Measurements from ENCODE around the gene KRT33B. TPM values are rescaled to one million over a fixed set of nuclear protein-coding genes. Genes with fewer than 3 reads are reported as not detected.
"Not testable (repeated sequence)": the region's sequence is repeated elsewhere in the genome, so short reads cannot be mapped to it uniquely, and the experiment has no call there.

KRT33B gene
- polyA plus RNA-seq, 3 donors from 2014 or later: not detected

DNA sequence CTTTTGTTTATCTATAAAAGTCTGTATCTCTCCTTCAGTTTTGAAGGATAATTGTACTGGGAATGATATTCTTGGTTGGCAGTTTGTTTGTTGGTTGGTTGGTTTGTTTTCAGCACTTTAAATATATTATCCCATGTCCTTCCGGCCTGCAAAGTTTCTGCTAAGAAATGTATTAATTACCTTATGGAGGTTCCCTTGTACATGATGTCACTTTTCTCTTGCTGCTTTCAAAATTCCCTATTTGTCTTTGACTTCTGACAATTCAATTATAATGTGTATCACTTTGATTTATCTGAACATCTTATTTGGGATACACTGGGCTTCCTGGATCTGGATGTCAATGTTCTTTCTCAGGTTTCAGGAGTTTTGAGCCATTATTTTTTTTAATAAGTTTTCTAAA lies 16.6 kb upstream of the KRT33B start:
- peaks cover 6 to 24% (median 12%) of the 10 kb centered on the region in 6 donors for H3K9me3 Mint-ChIP-seq
- no peaks in the 10 kb centered on the region for H3K4me1 Mint-ChIP-seq
- no peak overlapping the region for H3K4me3 Mint-ChIP-seq
- H3K36me3 Mint-ChIP-seq: peaks cover 0 to 10% (median 4%) of the 10 kb centered on the region in 3 donors
- H3K27me3 Mint-ChIP-seq (ENCODE audit: low read depth in 3 of 3): peaks cover 3 to 11% (median 7%) of the 10 kb centered on the region in 3 donors
- no peak for DNase-seq
- no peak overlapping the region for H3K27ac Mint-ChIP-seq

DNA sequence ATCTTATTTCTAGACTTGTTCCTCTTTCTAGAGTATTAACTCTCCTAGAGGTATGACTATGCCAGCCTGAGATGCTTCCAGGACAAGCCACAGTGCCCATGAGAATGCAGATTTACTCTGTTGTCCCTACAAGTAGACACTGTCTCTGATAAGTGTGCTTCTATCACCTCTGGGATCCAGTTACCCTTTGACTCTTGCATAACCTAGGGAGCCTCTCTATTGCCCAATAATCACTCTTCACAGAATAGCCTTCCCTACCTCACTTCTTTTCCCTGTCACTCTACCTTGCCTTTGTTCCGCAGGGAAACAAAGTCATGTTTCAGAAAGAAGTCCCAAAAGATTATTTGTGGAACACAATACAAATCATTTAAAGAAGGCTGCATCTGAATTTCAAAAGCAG lies 14.1 kb upstream of the KRT33B start:
- H3K27me3 Mint-ChIP-seq (ENCODE audit: low read depth in 3 of 3): peaks cover 4 to 8% (median 5%) of the 10 kb centered on the region in 3 donors
- DNase-seq: no peak
- peaks cover 0 to 10% (median 4%) of the 10 kb centered on the region in 3 donors for H3K36me3 Mint-ChIP-seq
- H3K9me3 Mint-ChIP-seq: peaks cover 5 to 24% (median 12%) of the 10 kb centered on the region in 6 donors
- no peak overlapping the region for H3K4me3 Mint-ChIP-seq
- no peaks in the 10 kb centered on the region for H3K4me1 Mint-ChIP-seq
- no peak overlapping the region for H3K27ac Mint-ChIP-seq

DNA sequence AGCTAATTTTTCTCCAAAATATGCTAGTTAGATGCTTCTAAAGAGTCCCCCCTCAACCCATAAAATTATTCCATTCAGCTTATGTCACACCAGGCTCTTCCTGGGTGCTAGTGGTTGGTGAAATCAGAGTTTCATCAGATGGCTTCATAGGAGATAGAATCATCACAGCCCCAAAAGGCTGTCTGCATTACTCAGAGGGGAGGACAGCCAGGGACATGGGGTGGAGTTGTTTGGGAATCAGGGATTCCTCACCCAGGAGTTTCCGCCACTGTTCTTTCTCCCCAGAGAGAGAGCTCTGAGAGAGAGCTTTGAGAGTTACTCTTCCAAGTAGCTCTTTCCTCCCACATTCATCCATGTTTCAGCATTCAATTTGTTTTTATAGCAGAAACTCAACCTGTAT lies 12.8 kb upstream of the KRT33B start:
- DNase-seq: no peak
- peaks cover 1 to 10% (median 7%) of the 10 kb centered on the region in 3 donors for H3K27me3 Mint-ChIP-seq (ENCODE audit: low read depth in 3 of 3)

DNA sequence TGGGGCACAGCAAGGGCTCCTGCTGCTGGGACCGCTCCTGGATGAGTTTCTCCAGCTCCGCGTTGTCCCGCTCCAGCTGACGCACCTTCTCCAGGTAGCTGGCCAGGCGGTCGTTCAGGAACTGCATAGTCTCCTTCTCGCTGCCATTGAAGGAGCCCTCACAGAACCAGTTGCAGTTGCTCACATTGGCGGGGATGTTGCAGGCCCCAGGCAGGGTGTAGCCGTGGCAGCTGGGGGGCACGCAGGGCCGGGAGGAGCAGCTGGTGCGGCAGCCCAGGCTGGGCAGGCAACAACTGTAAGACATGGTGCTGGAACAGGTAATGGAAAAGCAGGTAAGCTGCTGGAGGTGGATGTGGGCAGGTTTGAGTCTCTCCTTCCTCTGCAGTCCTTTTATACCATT lies 12.3 kb upstream of the KRT33B start, which contains the start of gene KRT34:
Gene KRT34 (minus strand): TSS at position 364 of the 400 bp plus-strand sequence. CDS start 60 bp downstream, at position 304.
- H3K4me3 Mint-ChIP-seq, DNase-seq, H3K36me3 Mint-ChIP-seq: not testable (repeated sequence)

More for the DNA sequence above, 12.8 kb upstream of the KRT33B start:
- H3K4me1 Mint-ChIP-seq: no peaks in the 10 kb centered on the region
- no peak overlapping the region for H3K4me3 Mint-ChIP-seq
- peaks cover 0 to 10% (median 4%) of the 10 kb centered on the region in 3 donors for H3K36me3 Mint-ChIP-seq
- H3K9me3 Mint-ChIP-seq: peaks cover 5 to 14% (median 10%) of the 10 kb centered on the region in 6 donors
- no peak overlapping the region for H3K27ac Mint-ChIP-seq

DNA sequence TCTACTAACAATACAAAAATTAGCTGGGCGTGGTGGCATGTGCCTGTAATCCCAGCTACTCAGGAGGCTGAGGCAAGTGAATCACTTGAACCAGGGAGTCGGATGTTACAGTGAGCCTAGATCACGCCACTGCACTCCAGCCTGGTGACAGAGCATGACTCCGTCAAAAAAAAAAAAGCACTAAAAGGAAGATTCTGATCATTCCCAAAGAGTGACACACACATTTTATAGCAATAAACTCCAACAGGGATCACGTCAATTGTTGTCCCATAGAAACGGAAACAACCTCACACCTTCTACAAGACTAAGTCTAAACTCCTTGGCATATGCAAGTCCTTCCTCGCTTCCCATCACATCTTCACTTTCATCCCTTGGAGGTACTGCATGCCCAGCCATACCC lies 10.5 kb upstream of the KRT33B start:
- DNase-seq; H3K27me3 Mint-ChIP-seq (ENCODE audit: low read depth in 3 of 3); H3K4me3 Mint-ChIP-seq; H3K27ac Mint-ChIP-seq; H3K9me3 Mint-ChIP-seq; H3K36me3 Mint-ChIP-seq; H3K4me1 Mint-ChIP-seq: not testable (repeated sequence)

More for the DNA sequence above, 12.3 kb upstream of the KRT33B start, which contains the start of gene KRT34:
- not testable (repeated sequence) for H3K4me1 Mint-ChIP-seq; H3K27ac Mint-ChIP-seq; H3K27me3 Mint-ChIP-seq (ENCODE audit: low read depth in 3 of 3)
- peaks cover 5 to 11% (median 7%) of the 10 kb centered on the region in 6 donors for H3K9me3 Mint-ChIP-seq

DNA sequence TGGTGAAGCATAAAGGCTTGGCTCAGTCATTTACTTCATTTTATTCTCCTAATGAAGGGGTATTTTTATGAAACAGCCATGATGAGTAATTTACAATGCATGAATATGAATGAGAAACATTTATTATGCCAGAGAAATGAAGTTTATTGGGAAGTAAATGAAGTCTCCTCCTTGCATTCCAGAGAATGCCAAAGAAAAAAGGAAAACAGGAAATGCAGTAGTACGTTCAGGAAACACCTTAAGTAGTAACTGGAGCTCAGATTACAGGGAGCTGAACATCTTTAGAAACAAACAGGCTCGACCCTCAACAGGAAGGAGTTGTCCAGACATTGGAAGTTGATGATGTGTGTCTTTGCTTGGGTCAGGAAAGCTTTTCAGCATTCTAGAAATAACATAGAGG lies 7.9 kb upstream of the KRT33B start:
- peaks cover 4 to 5% (median 5%) of the 10 kb centered on the region in 3 donors for H3K27me3 Mint-ChIP-seq (ENCODE audit: low read depth in 3 of 3)
- H3K27ac Mint-ChIP-seq: no peak overlapping the region
- H3K4me1 Mint-ChIP-seq: no peaks in the 10 kb centered on the region
- no peak overlapping the region for H3K4me3 Mint-ChIP-seq
- DNase-seq: no peak
- no peaks in the 10 kb centered on the region for H3K36me3 Mint-ChIP-seq
- H3K9me3 Mint-ChIP-seq: no peaks in the 10 kb centered on the region

DNA sequence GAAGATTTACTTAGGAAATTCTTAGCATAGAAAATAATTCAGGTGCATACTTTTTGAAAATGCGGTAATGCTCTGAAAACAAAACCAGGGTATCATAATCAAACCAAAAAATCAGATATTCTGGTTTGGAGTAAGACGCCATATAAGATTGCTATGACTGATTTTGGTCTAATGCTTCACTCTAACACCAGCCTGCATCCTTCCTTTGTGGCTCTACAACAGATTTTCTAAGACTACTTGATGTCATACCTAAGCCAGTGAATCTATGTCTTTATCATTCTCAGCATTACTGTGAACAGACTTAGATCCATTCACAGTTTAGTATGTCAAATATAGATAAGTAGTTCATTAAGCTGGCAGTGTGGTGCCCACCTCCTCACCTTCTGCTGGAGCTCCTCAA lies 590 bp downstream of the KRT33B start:
- Mint-ChIP-seq H3K36me3 (no peaks in the 10 kb centered on the region), H3K4me1 (no peaks in the 10 kb centered on the region), H3K27me3 (ENCODE audit: low read depth in 3 of 3) (peaks cover 2 to 4% (median 3%) of the 10 kb centered on the region in 3 donors), H3K27ac (no peak overlapping the region), H3K4me3 (no peak overlapping the region), H3K9me3 (no peaks in the 10 kb centered on the region)
- no peak for DNase-seq

DNA sequence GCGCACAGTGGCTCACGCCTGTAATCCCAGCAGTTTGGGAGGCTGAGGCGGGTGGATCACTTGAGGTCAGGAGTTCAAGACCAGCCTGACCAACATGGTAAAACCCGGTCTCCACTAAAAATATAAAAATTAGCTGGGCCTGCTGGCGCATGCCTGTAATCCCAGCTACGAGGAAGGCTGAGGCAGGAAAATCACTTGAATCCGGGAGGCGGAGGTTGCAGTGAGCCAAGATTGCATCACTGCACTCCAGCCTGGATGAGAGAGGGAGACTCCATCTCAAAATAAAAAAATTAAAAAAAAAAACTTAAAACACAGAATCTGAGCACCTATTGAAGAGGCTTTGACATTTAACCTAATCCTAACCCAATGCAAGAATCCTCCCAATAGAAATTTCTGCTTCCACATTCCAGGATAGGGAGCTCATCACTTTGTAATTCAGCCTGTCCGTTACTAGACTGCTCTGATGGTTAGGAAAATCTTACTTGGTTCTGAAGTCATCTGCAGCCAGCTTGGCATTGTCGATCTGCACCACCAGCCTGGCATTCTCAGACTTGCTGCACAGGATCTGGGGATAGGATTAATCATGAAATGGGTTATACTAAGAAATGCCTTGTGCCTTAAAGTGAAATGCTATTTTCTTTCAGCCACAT lies 2.1 kb downstream of the KRT33B start:
- Mint-ChIP-seq H3K36me3 (no peaks in the 10 kb centered on the region), H3K9me3 (no peaks in the 10 kb centered on the region), H3K27ac (no peak overlapping the region), H3K4me1 (no peaks in the 10 kb centered on the region), H3K27me3 (ENCODE audit: low read depth in 3 of 3) (peaks cover 2 to 11% (median 3%) of the 10 kb centered on the region in 3 donors), H3K4me3 (no peak overlapping the region)
- no peak for DNase-seq

DNA sequence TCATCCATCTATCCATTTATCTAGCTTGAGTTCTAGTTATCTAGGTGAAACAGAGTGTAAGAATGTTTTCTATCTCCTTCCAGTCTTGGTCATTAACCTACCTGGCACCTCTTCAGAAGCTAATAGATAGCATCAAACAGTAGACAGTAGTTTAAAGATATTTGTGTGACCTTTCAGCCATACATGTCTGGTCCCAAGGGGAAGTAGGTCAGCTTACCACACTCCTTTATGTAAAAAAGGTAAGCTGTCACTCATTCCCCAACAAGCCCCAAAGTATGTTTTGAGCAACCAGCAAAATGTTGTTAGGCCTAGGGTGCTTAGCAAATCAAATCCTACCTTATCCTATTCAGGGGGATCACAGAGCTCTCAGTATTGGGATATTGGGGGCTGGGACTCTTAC lies 3.5 kb downstream of the KRT33B start:
- no peaks in the 10 kb centered on the region for H3K4me1 Mint-ChIP-seq
- no peak overlapping the region for H3K27ac Mint-ChIP-seq
- no peak overlapping the region for H3K4me3 Mint-ChIP-seq
- H3K36me3 Mint-ChIP-seq: no peaks in the 10 kb centered on the region
- H3K27me3 Mint-ChIP-seq (ENCODE audit: low read depth in 3 of 3): peaks cover 2 to 12% (median 5%) of the 10 kb centered on the region in 3 donors
- no peak for DNase-seq
- no peaks in the 10 kb centered on the region for H3K9me3 Mint-ChIP-seq

DNA sequence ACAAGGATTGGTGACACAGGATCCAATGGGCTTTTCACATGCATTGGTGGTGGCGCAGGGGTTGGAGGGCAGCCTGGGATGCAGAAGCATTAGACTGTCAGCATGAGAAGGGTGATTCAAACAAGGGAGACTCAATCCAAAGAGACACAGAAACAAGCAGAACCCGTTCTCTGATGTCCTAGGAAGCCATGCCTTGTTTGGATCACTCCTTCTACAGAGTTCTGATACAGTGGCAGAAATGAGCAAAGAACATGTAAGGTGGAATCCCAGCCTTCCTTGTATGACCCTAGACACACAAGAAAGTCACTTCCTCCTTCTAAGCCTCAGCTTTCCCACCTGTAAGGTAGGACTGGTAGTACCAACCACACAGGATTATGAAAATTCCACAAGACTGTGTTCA lies 5.7 kb downstream of the KRT33B start:
- H3K36me3 Mint-ChIP-seq: no peaks in the 10 kb centered on the region
- no peaks in the 10 kb centered on the region for H3K4me1 Mint-ChIP-seq
- no peak for DNase-seq
- H3K4me3 Mint-ChIP-seq: no peak overlapping the region
- peaks cover under 1 to 9% (median 9%) of the 10 kb centered on the region in 3 donors for H3K27me3 Mint-ChIP-seq (ENCODE audit: low read depth in 3 of 3)
- no peak overlapping the region for H3K27ac Mint-ChIP-seq
- H3K9me3 Mint-ChIP-seq: no peaks in the 10 kb centered on the region

DNA sequence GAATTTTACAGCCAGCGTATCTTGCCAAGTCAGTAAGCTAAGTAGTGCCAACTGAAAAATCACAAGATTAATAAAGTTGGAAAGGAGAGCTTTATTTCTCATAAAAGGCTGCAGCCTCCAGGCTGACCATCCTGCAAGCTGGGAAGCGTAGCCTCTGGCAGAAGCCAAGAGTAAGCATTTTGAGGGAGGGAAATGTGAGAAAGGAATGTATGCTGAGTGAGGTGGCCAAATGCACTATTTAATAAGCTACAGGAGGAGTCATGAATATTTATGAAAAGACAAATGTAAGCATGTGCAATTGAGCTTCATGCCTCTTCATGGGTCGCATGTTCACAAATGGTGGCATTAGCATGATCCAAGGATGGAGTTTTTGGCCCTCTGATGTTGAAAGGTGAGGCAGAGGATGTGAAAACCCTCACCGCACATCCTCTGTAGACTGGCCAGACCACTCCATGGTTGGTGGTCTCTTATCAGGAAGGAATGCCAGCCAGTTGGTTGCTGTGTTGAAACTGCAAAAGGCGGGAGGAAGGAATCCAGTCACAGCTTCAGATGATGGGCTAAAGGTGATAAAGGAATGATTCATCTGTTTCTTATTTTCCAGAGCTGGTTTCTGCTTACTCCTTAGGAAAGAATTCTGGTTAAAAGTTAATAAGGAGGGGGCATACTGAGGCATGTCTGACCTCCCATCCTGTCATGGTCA lies 9.2 kb downstream of the KRT33B start:
- peaks cover 6 to 12% (median 9%) of the 10 kb centered on the region in 3 donors for H3K27me3 Mint-ChIP-seq (ENCODE audit: low read depth in 3 of 3)
- no peak for DNase-seq
- no peak overlapping the region for H3K4me3 Mint-ChIP-seq
- no peaks in the 10 kb centered on the region for H3K36me3 Mint-ChIP-seq
- H3K27ac Mint-ChIP-seq: no peak overlapping the region
- H3K4me1 Mint-ChIP-seq: no peaks in the 10 kb centered on the region
- no peaks in the 10 kb centered on the region for H3K9me3 Mint-ChIP-seq

DNA sequence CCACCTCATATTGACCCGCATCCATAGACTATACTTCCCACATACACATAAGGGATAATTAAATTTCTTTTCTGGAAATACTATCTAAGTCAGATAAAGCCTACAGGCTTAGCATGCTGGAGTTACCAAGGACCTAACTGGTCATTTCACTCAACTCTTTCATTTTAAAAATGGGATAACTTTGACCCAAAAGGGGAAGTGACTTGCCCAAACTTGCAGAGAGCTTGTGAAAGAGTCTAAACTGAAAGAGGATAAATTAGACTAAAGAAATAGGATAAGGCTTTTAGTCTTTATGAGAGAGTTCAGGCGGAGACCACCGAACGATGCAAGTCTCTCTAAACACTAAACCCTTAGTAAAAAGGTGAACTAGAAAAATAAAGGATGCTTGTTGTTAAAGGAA lies 15.1 kb downstream of the KRT33B start:
- no peak overlapping the region for H3K4me3 Mint-ChIP-seq
- peaks cover 6 to 11% (median 7%) of the 10 kb centered on the region in 3 donors for H3K27me3 Mint-ChIP-seq (ENCODE audit: low read depth in 3 of 3)
- DNase-seq: no peak
- no peak overlapping the region for H3K27ac Mint-ChIP-seq
- H3K36me3 Mint-ChIP-seq: no peaks in the 10 kb centered on the region
- no peaks in the 10 kb centered on the region for H3K9me3 Mint-ChIP-seq
- H3K4me1 Mint-ChIP-seq: no peaks in the 10 kb centered on the region

DNA sequence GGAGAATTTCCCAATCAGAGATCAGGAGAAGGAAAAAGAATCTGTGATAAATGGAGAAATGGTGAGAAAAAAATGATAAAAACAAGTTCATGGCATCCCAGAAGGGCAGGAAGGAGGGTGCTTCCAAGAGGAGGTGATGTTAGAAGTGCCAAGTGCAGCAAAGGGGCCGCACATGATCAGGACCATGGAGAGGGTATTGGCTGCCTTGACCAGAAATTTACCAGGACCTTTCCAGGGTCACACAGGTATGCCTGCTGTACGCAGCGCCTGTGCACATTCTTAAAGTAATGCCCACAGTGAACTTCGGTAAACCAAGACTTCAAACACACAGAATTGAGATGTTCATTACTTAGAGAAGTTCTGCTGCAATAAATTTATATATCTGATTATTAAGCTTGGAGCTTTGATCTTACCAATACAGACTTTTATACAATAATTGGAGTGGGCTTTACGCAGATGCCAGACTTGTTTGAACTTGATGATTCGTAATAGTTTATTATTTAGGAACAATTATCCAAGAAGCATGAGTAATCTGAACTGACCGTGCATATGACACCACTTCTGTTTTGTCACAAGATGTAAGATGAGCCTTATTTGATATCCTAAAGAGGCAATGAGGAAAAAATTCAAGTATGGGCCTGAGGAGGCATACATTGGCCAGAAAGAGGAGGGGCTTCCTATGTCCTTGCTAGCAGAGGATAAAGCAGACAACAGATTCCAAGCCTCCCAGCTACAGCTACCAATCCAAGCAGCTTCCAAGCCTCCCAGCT lies 16.8 kb downstream of the KRT33B start:
- no peak for DNase-seq
- Mint-ChIP-seq H3K4me1 (no peaks in the 10 kb centered on the region), H3K27me3 (ENCODE audit: low read depth in 3 of 3) (peaks cover 7 to 11% (median 8%) of the 10 kb centered on the region in 3 donors), H3K27ac (no peak overlapping the region), H3K4me3 (no peak overlapping the region), H3K9me3 (peaks cover 0 to 4% (median 0%) of the 10 kb centered on the region in 6 donors), H3K36me3 (no peaks in the 10 kb centered on the region)

DNA sequence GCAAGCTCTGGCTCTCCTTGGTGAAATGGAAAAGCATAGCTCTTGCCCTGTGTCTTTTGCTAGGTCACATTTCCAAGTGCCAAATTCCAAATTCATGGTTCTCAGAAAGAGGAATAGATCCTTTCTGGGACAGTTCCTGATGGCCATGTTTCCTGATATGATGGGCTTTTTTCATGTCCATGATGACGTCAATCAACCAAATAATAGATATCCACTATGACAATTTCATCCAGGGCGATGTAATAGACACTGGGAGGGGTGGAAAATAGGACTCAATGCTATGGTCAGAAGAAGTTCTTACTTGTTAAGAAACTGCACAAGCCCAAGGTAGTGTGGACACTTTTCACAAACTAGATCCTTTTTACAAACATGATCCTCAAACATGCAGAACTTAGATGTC lies 18.4 kb downstream of the KRT33B start:
- no peak overlapping the region for H3K4me3 Mint-ChIP-seq
- H3K27me3 Mint-ChIP-seq (ENCODE audit: low read depth in 3 of 3): peaks cover 5 to 11% (median 7%) of the 10 kb centered on the region in 3 donors
- no peaks in the 10 kb centered on the region for H3K4me1 Mint-ChIP-seq
- no peak for DNase-seq
- no peaks in the 10 kb centered on the region for H3K36me3 Mint-ChIP-seq
- H3K9me3 Mint-ChIP-seq: peaks cover 0 to 4% (median 0%) of the 10 kb centered on the region in 6 donors
- H3K27ac Mint-ChIP-seq: no peak overlapping the region
